T follicular helper cell (primary cell): ENCODE measurements around the gene KCNMA1.

Experiments used
- DNase-seq: peaks from one replicate; pipeline ENCODE4 v3.0.0-alpha.2; 2020; ENCODE audit warnings: low read depth

KCNMA1 gene

GRCh38 chr10:77297393-77297739 is 340.2 kb downstream of the KCNMA1 start:
- no peak for DNase-seq

GRCh38 chr10:77296534-77297392 is 340.8 kb downstream of the KCNMA1 start:
- no peak for DNase-seq

- DNase-seq, result no peak
Measured at GRCh38 chr10:77293773-77294172, 343.8 kb downstream of the KCNMA1 start.

GRCh38 chr10:77293347-77293746 is 344.3 kb downstream of the KCNMA1 start:
- DNase-seq, result no peak

- DNase-seq, result no peak
Measured at GRCh38 chr10:77291596-77292505, 345.8 kb downstream of the KCNMA1 start.

- no peak for DNase-seq
Measured at GRCh38 chr10:77290528-77291155, 347.0 kb downstream of the KCNMA1 start.

- no peak for DNase-seq
Measured at GRCh38 chr10:77289790-77290189, 347.8 kb downstream of the KCNMA1 start.

- no peak for DNase-seq
Measured at GRCh38 chr10:77289027-77289501, 348.5 kb downstream of the KCNMA1 start.

GRCh38 chr10:77287647-77288120 is 349.9 kb downstream of the KCNMA1 start:
- no peak for DNase-seq

- no peak for DNase-seq
Measured at GRCh38 chr10:77286531-77287508, 350.8 kb downstream of the KCNMA1 start.

GRCh38 chr10:77285529-77286182 is 352.0 kb downstream of the KCNMA1 start:
- DNase-seq, result no peak

- DNase-seq, result no peak
Measured at GRCh38 chr10:77284797-77285196, 352.8 kb downstream of the KCNMA1 start.

GRCh38 chr10:77283326-77283725 is 354.3 kb downstream of the KCNMA1 start:
- DNase-seq, result no peak

- DNase-seq, result no peak
Measured at GRCh38 chr10:77282163-77282562, 355.4 kb downstream of the KCNMA1 start.

GRCh38 chr10:77281719-77282118 is 355.9 kb downstream of the KCNMA1 start:
- no peak for DNase-seq

GRCh38 chr10:77279207-77279606 is 358.4 kb downstream of the KCNMA1 start:
- DNase-seq, result no peak

GRCh38 chr10:77274046-77274795 is 363.4 kb downstream of the KCNMA1 start:
- no peak for DNase-seq

GRCh38 chr10:77269163-77269562 is 368.4 kb downstream of the KCNMA1 start:
- no peak for DNase-seq

- no peak for DNase-seq
Measured at GRCh38 chr10:77268721-77269120, 368.9 kb downstream of the KCNMA1 start.
